ENCODE data around the gene HAUS6.
A peak's percentile ranks its signal among the peaks of the same experiment; 100 is the strongest.
"Not testable (repeated sequence)": the region's sequence is repeated elsewhere in the genome, so short reads cannot be mapped to it uniquely, and the experiment has no call there.

Gene HAUS6

GRCh38 chr9:19114680-19115270, 12.1 kb upstream of the HAUS6 start:
- no peak for DNase-seq

DNA sequence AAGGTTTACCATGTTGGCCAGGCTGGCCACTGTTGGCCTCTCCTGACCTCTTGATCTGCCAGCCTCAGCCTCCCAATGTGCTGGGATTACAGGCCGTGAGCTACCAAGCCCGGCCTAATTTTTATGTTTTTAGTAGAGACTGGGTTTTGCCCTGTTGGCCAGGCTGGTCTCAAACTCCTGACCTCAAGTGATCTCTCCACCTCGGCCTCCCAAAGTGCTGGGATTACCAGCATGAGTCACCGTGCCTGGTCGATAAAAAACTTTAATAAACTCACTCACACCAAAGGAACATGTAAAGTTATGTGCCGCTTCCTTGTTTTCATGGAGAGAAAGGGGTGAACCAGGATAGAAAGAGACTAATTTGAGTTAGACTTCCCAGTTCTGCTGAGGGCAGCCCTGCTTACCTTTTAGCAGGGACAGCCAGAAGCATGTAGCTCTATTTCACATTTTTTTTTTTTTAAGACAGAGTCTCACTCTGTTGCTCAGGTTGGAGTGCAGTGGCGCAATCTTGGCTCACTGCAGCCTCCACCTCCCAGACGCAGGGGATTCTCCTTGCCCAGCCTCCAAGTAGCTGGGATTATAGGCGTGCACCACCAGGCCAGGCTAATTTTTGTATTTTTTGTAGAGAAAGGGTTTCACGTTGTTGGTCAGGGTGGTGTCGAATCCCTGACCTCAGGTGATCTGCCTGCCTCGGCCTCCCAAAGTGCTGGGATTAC, 11.4 kb upstream of the HAUS6 start:
- DNase-seq = no peak

DNA sequence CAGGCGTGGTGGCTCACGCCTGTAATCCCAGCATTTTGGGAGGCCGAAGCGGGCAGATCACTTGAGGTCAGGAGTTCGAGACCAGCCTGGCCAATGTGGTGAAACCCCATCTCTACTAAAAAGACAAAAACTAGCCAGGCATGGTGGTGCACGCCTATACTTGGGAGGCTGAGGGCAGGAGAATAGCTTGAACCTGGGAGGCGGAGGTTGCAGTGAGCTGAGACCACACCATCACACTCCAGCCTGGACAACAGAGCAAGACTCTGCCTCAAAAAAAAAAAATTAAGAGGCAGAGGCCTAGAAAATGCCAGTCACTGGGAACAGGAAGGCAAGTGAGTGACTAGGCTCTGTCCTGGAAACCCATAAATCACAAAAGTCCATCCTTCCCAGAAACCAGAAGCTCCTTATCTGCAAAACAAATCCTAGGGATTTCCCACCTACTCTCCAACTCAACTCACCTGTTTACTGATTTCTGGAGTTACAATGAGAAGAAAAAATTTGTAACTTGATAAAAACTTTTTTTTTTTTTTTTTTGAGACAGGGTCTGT, 10.4 kb upstream of the HAUS6 start:
- not testable (repeated sequence) for DNase-seq

- DNase-seq = peak; percentile 3
Measured at GRCh38 chr9:19108038-19108437, 5.3 kb upstream of the HAUS6 start.

DNA sequence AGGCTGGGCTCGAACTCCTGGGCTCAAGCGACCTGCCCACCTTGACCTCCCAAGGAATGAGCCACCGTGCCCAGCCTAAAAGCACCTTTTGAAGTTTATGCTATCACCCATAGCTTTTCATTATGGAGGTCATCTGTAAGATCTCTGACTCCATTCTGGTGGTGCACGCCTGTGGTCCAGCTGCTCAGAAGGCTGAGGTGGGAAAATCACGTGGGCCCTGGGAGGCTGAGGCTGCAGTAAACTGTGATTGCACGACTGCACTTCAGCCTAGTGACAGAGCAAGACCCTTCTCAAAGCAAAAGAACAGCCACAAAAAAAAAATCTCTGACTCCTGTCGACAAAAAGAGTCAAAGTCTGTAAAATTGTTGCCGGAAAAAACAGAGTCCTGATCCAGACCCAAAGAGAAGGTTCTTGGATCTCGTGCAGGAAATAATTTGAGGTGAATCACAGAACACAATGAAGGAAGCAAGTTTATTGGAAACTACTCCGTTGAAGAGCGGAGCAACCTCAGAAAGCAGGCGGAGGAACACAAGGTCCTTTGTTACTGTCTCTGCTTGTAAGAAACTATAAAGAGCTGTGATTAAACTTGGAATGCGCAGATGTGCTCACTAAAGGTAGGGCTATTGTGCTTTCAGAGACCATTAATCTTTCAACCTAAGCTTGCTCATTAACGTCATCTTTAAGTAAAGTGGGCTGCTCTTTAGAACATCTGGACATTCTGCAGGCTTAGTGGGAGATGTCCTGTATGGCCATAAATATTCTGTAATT, 2.0 kb upstream of the HAUS6 start:
- peak; percentile 85 for DNase-seq

- peak; percentile 70 for DNase-seq
Measured at GRCh38 chr9:19102181-19102630, 498 bp downstream of the HAUS6 start.

DNA sequence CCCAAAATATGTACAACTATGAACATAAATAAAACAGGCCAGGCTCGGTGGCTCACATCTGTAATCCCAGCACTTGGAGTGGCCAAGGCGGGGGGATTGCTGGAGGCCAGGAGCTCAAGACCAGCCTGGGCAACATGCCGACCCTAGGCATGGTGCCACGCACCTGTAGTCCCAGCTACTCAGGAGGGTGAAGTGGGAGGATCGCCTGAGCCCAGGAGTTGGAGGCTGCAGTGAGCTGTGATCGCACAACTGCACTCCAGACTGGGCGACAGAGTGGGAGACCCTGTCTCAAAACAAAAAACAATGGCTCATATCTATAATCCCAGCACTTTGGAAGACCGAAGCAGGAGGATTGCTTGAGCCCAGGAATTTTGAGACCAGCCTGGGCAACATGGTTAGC, 1.5 kb downstream of the HAUS6 start:
- no peak for DNase-seq

DNA sequence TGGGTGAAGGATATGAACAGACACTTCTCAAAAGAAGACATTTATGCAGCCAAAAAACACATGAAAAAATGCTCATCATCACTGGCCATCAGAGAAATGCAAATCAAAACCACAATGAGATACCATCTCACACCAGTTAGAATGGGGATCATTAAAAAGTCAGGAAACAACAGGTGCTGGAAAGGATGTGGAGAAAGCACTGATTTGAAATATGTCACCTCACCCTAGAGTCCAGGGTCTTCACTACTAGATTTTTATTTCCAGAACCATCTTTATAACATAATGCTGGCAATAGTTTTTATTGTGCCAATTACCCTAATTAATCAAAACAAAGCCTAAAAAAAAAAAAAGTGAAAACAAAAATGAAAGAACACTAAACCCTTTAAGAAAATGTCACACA, 5.3 kb downstream of the HAUS6 start:
- not testable (repeated sequence) for DNase-seq

GRCh38 chr9:19087106-19088000, 15.4 kb downstream of the HAUS6 start:
- DNase-seq = no peak

- peak; percentile 62 for DNase-seq
Measured at GRCh38 chr9:19085295-19085694, 17.4 kb downstream of the HAUS6 start.

GRCh38 chr9:19074836-19075235, 27.9 kb downstream of the HAUS6 start:
- DNase-seq = no peak

GRCh38 chr9:19074229-19074628, 28.5 kb downstream of the HAUS6 start:
- no peak for DNase-seq

DNA sequence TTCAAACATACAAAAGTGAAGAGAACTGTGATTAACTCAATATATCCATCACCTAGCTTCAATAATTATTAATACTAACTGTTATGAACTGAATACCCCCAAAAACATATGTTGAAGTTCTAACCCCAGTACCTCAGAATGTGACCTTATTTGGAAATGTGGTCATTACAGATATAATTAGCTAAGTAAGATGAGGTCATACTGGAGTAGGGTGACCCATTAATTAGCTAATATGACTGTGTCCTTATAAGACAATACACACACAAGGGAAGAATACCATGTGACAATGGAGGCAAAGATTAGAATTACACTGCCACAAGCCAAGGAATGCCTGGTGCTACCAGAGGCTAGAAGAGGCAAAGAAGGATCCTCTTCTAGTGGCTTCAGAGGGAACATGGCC, 45.7 kb downstream of the HAUS6 start:
- DNase-seq = no peak

DNA sequence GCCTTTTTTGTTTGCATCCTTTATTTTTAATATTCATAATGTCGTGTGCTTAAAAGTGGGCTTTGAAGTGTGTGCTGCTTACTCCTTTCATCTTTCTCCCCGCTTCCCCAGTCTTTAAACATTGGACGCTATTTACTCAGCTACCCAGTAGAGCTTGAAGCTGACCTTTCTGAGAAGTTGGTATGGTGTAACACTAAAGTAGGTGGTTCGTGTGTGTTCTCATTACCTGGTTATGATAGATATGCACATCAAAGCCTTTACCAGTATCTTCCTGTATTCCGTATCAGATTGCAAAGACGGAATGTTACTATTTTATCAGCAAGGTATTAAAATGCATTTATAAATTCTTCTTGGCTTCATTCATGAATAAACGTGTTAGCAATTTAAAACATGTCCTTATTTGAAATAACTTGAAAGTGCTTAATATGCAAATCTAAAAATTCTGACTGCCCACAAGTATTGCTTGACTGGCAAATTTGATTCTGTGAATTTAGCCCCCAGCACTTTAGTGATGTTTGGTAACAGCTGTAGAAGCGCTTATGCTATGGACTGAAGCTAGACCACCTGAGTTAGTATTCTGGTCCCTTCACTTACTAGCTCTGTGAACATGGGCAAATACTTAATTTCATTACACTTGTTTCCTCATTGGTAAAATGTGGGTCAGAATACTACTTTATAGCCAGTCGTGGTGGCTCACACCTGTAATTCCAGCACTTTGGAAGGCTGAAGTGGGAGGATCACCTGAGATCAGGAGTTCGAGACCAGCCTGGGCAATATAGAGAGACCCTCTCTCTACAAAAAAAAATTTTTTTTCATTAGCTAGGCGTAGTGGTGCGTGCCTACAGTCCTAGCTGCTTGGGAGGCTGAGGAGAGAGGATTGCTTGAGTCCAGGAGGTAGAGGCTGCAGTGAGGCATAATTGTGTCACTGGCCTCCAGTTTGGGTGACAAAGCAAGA, 51.8 kb downstream of the HAUS6 start:
- peak; percentile 33 for DNase-seq

DNA sequence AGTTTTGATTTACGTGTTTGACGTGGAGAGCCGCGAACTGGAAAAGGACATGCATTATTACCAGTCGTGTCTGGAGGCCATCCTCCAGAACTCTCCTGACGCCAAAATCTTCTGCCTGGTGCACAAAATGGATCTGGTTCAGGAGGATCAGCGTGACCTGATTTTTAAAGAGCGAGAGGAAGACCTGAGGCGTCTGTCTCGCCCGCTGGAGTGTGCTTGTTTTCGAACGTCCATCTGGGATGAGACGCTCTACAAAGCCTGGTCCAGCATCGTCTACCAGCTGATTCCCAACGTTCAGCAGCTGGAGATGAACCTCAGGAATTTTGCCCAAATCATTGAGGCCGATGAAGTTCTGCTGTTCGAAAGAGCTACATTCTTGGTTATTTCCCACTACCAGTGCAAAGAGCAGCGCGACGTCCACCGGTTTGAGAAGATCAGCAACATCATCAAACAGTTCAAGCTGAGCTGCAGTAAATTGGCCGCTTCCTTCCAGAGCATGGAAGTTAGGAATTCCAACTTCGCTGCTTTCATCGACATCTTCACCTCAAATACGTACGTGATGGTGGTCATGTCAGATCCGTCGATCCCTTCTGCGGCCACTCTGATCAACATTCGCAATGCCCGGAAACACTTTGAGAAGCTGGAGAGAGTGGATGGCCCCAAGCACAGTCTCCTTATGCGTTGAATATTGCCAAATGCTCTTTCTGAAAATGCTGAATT, 52.6 kb downstream of the HAUS6 start:
- peak; percentile 36 for DNase-seq

DNA sequence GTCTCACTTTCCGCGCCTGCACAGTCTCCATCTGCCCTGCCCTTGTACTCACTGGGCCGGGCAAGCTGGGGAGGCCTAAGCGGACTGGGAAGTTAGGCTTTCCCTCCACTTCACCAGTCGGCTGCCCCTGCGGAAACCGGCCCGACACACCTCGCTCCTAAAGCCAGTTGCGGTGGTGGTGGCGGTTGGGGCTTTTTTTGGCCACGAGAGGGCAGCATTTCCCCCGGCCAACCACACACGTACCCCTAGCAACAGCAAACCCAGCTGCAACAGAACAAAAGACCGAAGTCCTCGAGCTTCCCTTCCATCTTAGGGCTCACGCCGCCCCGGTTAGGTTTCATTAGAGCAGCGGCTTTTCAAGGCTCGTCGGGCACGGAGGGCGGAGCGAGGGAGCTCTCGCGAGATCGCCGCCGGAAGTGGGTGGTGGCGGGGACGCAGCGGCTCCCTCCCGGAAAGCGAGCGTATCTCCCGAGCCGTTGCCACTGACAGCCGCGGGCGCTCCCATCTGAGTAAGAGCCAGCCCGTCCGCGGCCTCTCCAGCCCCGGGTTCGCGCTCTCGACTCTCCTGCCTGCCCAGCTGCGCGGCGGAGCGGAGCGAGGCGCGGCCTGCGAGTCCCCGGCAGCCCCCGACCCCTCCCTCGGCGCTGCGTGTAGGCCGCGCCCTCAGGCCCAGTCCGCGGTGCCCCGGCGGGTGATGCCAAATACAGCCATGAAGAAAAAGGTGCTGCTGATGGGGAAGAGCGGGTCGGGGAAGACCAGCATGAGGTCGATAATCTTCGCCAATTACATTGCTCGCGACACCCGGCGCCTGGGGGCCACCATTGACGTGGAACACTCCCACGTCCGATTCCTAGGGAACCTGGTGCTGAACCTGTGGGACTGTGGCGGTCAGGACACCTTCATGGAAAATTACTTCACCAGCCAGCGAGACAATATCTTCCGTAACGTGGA, 53.5 kb downstream of the HAUS6 start, which contains the start of gene RRAGA:
RRAGA (plus strand) TSS at position 462 of the 951 bp plus-strand sequence; CDS start at position 695, 233 bp downstream.
- peak; percentile 96 for DNase-seq

GRCh38 chr9:19036611-19037010, 66.1 kb downstream of the HAUS6 start:
- DNase-seq = no peak

DNA sequence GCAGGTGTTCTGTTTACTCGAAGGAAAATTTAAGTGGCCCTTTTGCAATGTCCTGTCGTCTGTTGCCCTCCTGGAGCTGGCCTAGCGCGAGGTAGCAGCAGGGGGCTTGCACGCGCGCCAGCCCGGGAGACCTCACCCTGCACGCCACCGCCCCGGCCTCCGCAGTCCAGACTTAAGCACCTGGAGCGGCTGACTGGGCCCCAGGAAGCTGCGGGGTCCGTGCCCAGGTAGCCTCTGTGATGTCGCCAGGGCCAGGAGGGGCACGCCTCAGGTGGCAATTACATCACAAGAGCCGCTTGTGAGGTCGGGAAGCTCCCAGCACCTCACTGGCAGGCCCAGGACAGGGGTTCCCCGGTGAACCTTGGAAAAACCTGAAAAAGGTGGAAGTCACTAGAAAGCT, 69.7 kb downstream of the HAUS6 start, which contains the start of gene SAXO1:
SAXO1 (minus strand) TSS at position 195 of the 400 bp plus-strand sequence. CDS start 301 bp downstream, outside the sequence.
- no peak for DNase-seq

DNA sequence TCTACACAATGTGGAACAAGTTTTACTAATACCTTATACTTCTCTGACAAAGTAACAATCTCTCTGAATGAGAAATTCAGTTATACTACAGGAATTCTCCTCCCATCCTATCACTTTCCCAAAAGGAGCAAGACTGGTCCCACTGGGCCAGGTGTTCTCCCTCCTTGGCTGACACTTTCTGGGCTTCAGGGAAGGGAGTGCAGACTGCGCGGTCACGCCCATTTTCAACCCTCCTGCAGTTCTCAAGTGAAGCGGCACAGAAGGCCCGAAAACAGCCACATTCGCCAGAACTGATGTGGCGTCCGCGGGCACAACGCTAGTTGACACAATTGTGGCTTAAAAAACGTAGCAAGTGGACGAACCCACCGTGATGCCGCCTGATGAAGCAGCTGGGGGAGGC, 70.3 kb downstream of the HAUS6 start:
- DNase-seq = no peak

Measured in NCI-H82 (cell line).